Brain microvascular endothelial cell (primary cell): ENCODE measurements around the gene TLE3.

Experiments used
- DNase-seq: peaks from one replicate; pipeline ENCODE4 v3.0.0-alpha.2; 2020
- H3K27ac ChIP-seq: fragments of 250-450 bp; sonication (Bioruptor Pico); 2 replicates; pipeline ENCODE4 v1.5.1; 2020; ENCODE audit warnings: mild to moderate bottlenecking, moderate library complexity
- H3K27me3 ChIP-seq: fragments of 250-450 bp; sonication (Bioruptor Pico); replicated peaks from 2 replicates; pipeline ENCODE4 v1.5.1; 2020; ENCODE audit warnings: mild to moderate bottlenecking
- H3K36me3 ChIP-seq: fragments of 250-450 bp; sonication (Bioruptor Pico); replicated peaks from 2 replicates; pipeline ENCODE4 v1.5.1; 2020; ENCODE audit warnings: mild to moderate bottlenecking
- H3K4me3 ChIP-seq: 2 replicates; pipeline ENCODE4 v1.5.1; 2011; ENCODE audit warnings: low read depth, mild to moderate bottlenecking, control low read depth, low read length, moderate library complexity
- in situ Hi-C: cut with HindIII; loops from 2 replicates; pipeline ENCODE4 v1.10.0; 2017; ENCODE audit warnings: low sequenced_read_pairs, low pct_ligation_motif_present
- TF ChIP-seq, protein P1 (sequence below): IDR thresholded peaks from 2 replicates; pipeline ENCODE4 v1.5.1; 2011; ENCODE audit warnings: low read depth, mild to moderate bottlenecking, moderate library complexity, low read length, control low read depth, inconsistent platforms; ENCODE audit errors: missing control alignments

The TLE3 gene

DNA sequence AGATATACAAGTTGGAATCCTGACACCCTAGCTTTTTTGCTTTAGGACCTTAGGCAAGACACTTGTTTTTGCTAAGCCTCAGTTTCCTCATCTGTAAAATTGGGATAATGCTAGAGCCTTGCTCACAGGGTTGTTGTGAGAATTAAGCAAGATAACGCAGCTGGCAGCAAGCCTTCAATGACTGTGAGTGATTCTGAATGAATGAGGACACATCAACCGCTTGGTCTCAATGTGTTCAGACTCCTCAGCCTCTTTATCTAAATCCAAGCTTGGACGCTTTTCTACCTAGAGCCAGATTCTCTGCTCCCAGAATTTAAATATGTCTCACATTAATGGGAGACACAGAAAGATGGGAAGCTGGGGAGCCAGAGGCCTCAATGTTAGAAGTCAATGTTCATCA, 11.8 kb upstream of the TLE3 start:
- Histone ChIP-seq H3K4me3 (no peak overlapping the region), H3K27me3 (no peaks in the 10 kb centered on the region), H3K27ac (no peak overlapping the region), H3K36me3 (no peaks in the 10 kb centered on the region)
- in situ Hi-C loops: no loop called here
- TF ChIP-seq, protein P1, sequence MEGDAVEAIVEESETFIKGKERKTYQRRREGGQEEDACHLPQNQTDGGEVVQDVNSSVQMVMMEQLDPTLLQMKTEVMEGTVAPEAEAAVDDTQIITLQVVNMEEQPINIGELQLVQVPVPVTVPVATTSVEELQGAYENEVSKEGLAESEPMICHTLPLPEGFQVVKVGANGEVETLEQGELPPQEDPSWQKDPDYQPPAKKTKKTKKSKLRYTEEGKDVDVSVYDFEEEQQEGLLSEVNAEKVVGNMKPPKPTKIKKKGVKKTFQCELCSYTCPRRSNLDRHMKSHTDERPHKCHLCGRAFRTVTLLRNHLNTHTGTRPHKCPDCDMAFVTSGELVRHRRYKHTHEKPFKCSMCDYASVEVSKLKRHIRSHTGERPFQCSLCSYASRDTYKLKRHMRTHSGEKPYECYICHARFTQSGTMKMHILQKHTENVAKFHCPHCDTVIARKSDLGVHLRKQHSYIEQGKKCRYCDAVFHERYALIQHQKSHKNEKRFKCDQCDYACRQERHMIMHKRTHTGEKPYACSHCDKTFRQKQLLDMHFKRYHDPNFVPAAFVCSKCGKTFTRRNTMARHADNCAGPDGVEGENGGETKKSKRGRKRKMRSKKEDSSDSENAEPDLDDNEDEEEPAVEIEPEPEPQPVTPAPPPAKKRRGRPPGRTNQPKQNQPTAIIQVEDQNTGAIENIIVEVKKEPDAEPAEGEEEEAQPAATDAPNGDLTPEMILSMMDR: no peak
- no peak for DNase-seq

DNA sequence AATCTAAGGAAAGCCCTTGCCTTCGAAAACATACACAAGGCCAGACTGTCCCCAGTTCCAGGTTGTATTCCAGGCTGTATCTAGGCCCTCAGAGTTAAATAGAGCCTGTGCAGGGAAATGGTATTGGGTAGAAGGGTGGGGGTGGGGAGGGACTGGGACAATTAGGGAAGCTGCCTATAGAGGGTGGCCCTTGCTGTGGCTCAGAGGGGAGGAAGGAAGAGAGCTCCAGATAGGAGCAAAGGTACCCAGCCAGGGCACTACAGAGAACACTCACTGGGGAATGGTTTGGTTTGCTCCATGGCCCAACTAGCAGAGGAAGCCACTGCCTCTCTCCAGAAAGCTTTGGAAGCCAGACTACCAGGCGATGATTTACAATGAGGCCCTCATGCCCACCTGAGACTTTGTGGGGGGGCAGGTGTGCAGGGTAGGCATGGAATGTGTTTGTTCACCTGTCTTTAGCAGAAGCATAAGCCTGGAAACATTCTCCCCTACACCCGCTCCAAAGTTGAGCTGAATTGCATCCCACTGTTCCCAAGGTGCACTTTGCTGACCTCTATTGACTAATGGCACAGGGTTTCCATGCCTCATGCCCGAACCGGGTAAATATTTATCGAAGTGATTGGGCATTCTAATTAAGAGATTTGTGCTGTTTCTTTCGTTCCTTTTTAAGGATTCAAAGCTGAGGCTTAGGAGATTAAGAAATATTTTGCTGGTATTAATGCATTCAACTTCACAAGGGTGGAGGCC, 6.3 kb upstream of the TLE3 start:
- TF ChIP-seq, protein P1: no peak
- Histone ChIP-seq H3K36me3 (no peaks in the 10 kb centered on the region), H3K27ac (no peak overlapping the region), H3K27me3 (no peaks in the 10 kb centered on the region), H3K4me3 (no peak overlapping the region)
- in situ Hi-C loops: no loop called here
- no peak for DNase-seq

DNA sequence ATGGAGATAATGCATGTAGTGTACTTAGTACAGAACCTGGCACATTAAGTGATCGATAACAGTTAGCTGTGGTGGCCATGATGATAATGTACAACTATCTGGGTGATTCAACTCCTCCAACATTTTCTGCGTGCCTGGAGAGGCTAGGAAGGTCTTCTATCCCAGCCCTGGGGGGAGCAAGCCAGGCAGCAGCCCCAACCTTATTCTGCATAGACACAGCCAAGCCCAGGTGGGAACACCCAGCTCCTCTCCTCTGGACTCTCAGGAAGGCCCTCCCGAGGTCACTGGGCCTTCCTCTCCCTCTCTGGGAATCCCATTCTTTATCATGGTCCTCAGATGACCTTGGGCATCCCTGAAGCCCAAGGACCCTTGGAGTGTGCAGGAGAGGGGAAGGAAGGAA, 5.1 kb upstream of the TLE3 start:
- no peak for DNase-seq
- no peak overlapping the region for H3K4me3 ChIP-seq
- TF ChIP-seq, protein P1: no peak
- no peak overlapping the region for H3K27ac ChIP-seq
- in situ Hi-C loops: no loop called here
- no peaks in the 10 kb centered on the region for H3K36me3 ChIP-seq
- no peaks in the 10 kb centered on the region for H3K27me3 ChIP-seq

DNA sequence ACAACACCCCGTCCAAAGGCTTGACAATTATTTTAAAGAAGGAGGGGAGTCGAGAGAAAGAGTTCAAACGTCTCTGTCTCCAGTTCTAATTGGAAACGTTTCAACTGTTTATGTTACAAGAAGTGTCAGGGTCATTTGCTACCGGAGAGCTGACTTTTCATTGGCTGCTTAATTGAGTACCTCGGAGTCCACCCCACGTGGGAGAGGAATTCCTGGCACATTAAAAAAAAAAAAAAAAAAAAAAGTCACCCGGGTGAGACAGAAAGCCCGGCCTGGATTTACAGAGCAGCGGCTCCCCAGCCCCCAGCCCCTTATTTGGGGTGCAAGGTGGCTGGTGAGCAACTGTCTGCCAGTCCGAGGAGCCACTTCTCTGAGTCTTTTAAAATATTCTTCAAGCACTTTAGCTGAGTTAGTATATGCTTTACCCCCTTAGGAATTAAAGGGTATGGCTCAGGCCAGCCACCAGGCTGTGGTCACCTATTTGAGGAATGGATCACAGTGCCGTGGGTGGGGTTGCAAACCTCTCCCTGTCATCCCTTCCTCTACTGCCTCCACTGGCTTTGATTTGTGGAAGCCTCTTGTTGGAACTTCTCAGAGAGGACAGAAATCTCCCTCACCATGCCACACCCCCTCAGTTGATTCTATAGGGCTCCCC, 3.9 kb upstream of the TLE3 start:
- peak; percentile 88 for DNase-seq
- in situ Hi-C loops: no loop called here
- H3K27ac ChIP-seq: peak overlapping the region; percentile 45
- H3K36me3 ChIP-seq: no peaks in the 10 kb centered on the region
- no peak overlapping the region for H3K4me3 ChIP-seq
- no peaks in the 10 kb centered on the region for H3K27me3 ChIP-seq
- TF ChIP-seq, protein P1: no peak

DNA sequence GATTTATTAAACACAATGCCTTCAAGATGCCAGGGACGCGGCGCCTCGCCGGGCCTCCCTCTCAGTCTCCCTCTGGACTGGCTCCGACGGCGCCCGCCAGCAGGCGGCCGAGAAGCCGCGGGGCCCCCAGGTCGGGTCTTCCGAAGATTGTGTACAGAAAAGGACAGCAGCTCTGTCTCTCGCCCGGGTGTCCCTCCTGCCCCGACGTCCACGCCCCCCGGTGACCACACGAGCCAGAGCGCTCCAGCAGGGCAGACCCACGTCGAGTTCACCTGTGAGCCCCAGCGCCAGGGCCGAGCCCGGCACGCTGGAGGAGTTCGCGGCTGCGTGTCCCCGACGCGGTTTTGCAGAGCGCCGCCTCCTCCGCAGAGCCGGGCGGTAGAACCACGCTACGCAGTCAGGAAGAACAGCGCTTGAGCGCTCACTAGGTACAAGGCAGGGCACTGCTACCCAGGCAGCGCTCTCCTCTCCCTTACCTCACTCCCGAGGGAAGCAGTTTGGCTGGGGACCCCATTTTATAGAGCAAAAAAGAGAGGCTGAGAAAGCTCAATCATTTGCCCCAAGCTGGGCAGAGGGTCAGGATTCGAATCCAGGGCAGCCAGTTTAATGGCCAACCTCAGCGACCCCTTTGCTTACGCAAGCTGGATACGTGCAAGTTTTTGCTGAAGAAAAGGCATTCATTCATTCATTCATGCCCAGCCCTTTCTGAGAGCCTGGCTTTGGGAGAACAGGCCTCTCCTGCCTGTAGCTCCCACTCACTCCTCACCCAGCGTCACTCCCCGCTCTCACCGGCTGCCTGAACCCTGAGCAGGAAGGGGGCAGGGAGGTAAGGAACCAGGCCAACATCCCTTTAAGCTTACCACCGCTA, 3.0 kb upstream of the TLE3 start:
- peak overlapping the region; percentile 41 for H3K4me3 ChIP-seq

More for the DNA sequence above, 3.0 kb upstream of the TLE3 start:
- H3K27ac ChIP-seq: peak overlapping the region; percentile 45
- no peaks in the 10 kb centered on the region for H3K36me3 ChIP-seq
- TF ChIP-seq, protein P1: peak; percentile 61
- no peaks in the 10 kb centered on the region for H3K27me3 ChIP-seq
- in situ Hi-C loops: no loop called here
- DNase-seq: peak; percentile 59
